Cardiac fibroblast (primary cell): ENCODE measurements around the gene RAD18.

Source experiments
- DNase-seq, 2 donors: peaks; one replicate each; pipeline versions ENCODE4 v3.0.0 to v3.0.0-alpha.2; 2010; ENCODE audit warnings: low read depth in 2 of 2
- H3K4me3 ChIP-seq, 2 donors: replicated peaks in 1 of 2; 1 replicate in 1 of 2; 2 replicates in 1 of 2; pipeline ENCODE4 v1.5.1; 2011; ENCODE audit warnings: low read depth in 2 of 2, low read length in 2 of 2, mild to moderate bottlenecking in 2 of 2, moderate library complexity in 1 of 2
- TF ChIP-seq, protein P1 (sequence below): IDR thresholded peaks from one replicate; pipeline ENCODE4 v1.5.1; 2011; ENCODE audit warnings: low read depth, mild to moderate bottlenecking, low read length, inconsistent platforms

RAD18 gene

DNA sequence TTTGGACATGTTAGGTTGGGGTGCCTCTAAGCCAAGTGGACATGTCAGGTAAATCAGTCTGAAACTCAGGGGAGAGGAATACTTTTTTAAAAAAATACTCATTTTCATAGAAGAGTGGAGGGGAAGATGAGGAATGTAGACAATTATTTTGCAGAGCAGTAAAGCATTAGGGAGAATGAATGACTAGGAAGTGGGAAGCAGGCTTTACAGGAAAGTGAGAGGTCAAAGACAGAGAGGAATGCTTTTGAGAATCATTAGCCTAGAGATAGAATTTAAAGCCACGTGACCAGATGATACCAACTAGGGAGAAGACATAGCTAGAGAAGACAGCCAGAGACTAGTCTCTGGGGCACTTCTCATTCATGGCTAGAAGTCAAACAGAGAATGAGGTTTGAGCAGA is 91.0 kb downstream of the RAD18 start:
- no peak overlapping the region for H3K4me3 ChIP-seq
- TF ChIP-seq, protein P1, sequence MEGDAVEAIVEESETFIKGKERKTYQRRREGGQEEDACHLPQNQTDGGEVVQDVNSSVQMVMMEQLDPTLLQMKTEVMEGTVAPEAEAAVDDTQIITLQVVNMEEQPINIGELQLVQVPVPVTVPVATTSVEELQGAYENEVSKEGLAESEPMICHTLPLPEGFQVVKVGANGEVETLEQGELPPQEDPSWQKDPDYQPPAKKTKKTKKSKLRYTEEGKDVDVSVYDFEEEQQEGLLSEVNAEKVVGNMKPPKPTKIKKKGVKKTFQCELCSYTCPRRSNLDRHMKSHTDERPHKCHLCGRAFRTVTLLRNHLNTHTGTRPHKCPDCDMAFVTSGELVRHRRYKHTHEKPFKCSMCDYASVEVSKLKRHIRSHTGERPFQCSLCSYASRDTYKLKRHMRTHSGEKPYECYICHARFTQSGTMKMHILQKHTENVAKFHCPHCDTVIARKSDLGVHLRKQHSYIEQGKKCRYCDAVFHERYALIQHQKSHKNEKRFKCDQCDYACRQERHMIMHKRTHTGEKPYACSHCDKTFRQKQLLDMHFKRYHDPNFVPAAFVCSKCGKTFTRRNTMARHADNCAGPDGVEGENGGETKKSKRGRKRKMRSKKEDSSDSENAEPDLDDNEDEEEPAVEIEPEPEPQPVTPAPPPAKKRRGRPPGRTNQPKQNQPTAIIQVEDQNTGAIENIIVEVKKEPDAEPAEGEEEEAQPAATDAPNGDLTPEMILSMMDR = no peak
- no peak for DNase-seq

DNA sequence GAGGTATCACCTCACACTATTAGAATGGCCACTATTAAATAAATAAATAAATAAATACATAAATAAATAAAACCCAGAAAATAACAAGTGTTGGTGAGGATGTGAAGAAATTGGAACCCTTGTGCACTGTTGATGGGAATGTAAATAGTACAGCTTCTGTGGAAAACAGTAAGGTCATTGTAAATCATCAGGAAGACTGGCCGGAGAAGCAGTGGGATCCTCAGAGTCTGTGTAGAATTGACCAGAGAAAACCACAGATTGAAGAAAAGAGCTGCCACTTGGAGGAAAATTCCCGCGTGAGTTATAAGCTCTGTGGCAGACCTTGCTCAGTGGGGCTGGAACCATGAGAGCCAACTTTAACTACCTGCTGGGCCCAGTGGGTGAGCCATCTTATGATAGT is 92.0 kb downstream of the RAD18 start:
- TF ChIP-seq, protein P1 = no peak

DNA sequence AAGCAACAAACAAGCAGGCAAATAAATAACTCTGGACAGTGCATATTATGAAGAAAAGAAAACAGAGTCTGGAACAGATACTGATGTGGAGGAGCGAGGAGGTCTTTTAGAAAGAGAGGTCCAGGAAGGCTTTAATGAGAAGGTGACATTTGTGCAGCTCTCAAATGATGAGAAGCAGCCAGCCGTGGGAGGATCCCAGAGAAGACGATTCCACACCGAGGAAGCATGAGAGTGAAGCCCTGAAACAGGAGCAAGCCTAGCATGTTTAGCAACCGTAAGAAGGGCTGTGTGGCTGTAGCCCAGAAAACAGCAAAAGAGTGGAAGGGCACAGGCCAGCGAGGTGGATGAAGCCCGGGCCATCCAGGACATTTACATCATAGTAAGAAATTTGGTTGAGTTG is 93.1 kb downstream of the RAD18 start:
- no peak for DNase-seq
- TF ChIP-seq, protein P1 = no peak
- no peak overlapping the region for H3K4me3 ChIP-seq

More for the DNA sequence above, 92.0 kb downstream of the RAD18 start:
- DNase-seq = no peak
- no peak overlapping the region for H3K4me3 ChIP-seq

DNA sequence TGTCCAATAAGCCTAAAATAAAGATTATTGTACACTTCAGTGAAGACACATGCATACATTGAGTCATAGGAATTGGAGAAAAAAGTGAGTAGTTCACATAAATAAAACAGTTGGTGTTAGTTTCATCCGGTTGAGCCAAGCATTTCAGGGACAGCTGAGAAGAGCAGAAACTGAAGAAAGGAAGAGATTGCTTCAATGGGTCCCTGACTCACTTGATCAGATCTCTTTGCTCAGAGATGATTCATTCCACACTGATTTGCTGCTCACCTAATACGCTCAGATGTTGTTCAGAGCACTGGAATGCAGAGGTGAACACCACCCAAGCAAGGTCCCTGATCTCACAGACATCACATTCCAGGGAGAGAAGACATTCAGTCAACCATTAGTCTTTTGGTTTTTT is 93.7 kb downstream of the RAD18 start:
- no peak overlapping the region for H3K4me3 ChIP-seq
- TF ChIP-seq, protein P1 = no peak
- DNase-seq = peak; percentile 49 to 98

DNA sequence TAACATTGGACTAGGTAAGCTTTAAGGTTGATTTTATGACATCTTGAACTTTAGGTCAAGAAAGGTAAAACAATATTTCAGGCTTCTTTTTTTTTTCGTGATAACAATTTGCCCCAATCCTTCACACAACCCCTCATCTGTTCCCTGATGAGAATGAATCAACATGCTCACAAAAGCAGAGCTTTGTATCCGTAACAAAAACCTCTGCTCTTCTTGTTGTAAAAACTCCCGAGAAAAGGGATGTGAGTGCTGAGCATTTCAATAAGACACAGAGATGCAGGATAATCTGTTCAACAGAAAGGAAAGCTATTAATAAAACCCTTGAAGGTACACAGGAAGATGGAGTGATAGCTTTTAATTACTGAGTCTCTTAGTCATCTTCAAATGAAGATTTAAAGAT is 94.3 kb downstream of the RAD18 start:
- TF ChIP-seq, protein P1 = no peak
- no peak for DNase-seq
- no peak overlapping the region for H3K4me3 ChIP-seq

DNA sequence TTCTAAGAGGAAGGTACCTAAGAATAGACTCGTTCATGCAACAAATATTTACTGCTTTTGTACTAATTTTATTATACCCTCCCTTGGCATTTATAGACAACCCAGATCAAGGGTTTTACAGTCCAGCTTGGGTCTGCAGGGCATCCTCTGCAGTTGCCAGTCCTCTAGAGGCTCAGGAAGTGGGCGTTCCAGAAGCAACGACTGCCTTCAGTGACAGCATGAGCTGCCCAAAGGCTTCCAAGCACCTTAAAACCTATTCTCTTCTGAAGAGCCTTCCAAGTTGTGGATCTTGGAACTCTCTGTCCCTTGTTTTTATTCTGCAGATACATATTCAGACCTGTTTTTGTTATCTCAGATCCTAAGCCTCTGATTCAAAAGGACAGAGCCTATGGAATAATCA is 95.6 kb downstream of the RAD18 start:
- no peak for DNase-seq
- no peak overlapping the region for H3K4me3 ChIP-seq
- TF ChIP-seq, protein P1 = no peak

DNA sequence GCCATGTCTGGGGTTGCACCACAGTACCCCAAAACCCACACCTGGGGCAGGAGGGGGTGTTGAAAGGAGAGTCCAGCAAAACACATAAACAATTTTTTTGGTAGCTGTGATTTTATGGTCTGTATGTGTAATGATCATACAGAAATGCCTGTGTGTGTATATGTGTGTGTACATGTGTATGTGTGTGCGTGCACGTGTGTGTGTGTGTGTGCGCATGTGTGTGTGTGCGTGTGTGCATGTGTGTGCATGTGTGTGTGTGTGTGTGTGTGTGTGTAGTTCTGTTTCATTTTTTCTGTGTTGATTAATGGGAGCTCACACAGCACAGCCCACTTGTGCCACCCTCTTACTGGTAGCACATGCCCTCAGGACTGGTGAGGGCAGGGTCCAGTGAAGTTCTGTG is 97.6 kb downstream of the RAD18 start:
- no peak overlapping the region for H3K4me3 ChIP-seq
- TF ChIP-seq, protein P1 = no peak
- DNase-seq = no peak
